ENCODE results near the gene SMIM26.
A peak's percentile ranks its signal among the peaks of the same experiment; 100 is the strongest.
"Not testable (repeated sequence)": the region's sequence is repeated elsewhere in the genome, so short reads cannot be mapped to it uniquely, and the experiment has no call there.

SMIM26 gene

GRCh38 chr20:18566892-18567738 is at the start of gene SMIM26:
Gene SMIM26, plus strand, starts transcription at chr20:18567432. Its CDS starts 47 bp downstream, at chr20:18567479.
- DNase-seq (ENCODE audit: low spot score): peak; percentile 86

DNA sequence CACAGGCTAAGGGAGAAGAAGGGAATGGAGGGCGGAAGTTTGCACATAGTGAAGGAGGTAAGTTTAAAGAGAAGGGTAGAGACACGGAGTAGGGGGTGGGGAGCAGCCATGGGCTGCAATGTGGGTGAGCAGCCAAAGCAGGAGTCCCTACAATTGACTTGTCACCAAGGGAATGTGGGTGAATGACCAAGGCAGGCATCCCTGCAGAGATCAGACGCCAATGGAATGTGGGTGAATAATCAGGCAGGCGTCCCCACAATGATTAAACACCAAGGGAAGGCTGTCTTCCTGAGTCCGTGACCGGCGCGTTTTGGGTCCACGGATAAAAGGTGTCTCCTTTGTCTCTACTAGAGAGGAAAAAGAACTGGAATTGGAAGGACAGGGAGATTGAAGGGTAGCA is 45.2 kb upstream of the SMIM26 start:
- DNase-seq (ENCODE audit: low spot score): not testable (repeated sequence)

- no peak for DNase-seq (ENCODE audit: low spot score)
Observed at GRCh38 chr20:18523066-18523465, 44.2 kb upstream of the SMIM26 start.

DNA sequence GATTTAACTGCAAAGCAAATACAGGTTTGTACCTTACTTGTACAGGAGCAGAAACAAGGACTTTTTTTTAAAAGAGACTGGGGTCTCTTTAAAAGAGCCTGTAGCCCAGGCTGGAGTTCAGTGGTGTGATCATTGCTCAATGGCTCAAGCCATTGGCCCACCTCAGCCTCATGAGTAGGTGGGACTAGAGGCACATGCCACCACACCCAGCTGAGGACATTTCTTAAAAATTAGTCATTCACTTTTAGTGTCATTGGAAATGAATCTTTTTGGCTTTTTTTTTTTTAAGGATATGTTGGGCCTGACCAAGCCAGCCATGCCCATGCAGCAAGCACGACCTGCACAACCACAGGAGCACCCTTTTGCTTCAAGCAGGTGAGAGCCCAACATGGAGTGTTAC is 42.6 kb upstream of the SMIM26 start:
- no peak for DNase-seq (ENCODE audit: low spot score)

DNA sequence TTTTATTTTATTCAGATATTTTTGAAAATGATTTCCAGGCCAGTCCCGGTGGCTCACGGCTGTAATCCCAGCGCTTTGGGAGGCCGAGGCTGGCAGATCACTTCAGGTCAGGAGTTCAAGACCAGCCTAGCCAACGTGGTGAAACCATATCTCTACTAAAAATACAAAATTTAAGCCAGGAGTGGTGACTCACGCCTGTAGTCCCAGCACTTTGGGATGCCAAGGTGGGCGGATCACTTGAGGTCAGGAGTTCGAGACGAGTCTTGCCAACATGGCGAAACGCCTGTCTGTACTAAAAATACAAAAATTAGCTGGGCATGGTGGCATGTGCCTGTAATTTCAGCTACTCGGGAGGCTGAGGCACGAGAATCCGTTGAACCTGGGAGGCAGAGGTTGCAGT is 40.5 kb upstream of the SMIM26 start:
- DNase-seq (ENCODE audit: low spot score): not testable (repeated sequence)

DNA sequence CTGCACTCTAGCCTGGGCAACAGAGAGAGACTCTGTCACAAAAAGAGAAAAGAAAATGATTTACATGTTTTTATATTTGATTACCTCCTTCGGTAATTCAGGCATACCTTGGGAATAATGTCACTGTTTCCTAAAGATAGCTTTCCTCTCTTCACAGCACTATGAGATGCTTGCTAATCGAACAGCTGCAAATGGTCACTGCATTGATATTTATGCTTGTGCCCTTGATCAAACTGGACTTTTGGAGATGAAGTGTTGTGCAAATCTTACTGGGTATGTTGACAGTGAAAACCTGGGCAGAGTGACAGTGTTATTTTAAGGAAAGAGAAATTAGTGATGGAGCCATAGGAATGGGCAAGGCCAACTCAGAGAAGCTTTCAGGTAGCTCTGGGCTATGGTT is 39.9 kb upstream of the SMIM26 start:
- DNase-seq (ENCODE audit: low spot score): no peak

DNA sequence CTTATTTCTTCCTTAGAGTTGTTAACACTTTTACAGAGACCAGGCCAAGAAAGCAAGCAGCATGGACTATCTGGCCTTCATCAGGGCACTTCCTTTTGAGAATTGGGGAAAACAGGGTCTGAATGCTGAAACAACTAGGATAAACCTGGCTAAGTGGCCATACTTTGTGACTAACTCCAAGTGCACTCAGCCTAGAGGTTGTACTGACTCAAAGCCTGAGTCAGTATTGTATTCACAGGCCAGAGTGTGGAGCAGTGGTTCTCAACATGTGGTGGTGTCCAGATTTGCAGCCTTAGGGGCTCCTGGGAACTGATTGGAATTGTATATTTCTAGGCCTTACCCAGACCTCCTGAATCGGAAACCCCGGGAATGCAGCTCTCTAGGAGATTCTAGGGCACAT is 39.4 kb upstream of the SMIM26 start:
- DNase-seq (ENCODE audit: low spot score): no peak

DNA sequence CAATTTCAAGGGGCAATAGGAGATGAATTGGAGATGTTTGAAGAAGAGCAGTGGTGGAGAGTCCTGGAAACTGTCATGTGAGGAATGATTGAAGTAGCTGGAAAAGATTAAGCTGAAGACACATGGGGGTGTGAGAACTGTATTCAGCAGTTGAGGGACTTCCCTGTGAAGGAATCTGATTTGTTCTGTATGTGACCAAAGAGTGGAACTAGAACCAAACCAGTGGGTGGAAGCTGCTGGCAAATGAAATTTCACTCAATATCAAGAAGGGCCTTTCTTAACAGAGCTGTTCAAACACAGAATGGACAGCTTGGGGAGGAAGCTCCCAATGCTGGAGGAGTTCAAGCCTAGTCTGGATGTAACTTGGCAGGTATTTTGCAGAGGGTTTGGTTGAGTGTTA is 38.2 kb upstream of the SMIM26 start:
- DNase-seq (ENCODE audit: low spot score): no peak

- no peak for DNase-seq (ENCODE audit: low spot score)
Observed at GRCh38 chr20:18532626-18533025, 34.6 kb upstream of the SMIM26 start.

- DNase-seq (ENCODE audit: low spot score): no peak
Observed at GRCh38 chr20:18533491-18533890, 33.7 kb upstream of the SMIM26 start.

- DNase-seq (ENCODE audit: low spot score): no peak
Observed at GRCh38 chr20:18533978-18534644, 33.1 kb upstream of the SMIM26 start.

DNA sequence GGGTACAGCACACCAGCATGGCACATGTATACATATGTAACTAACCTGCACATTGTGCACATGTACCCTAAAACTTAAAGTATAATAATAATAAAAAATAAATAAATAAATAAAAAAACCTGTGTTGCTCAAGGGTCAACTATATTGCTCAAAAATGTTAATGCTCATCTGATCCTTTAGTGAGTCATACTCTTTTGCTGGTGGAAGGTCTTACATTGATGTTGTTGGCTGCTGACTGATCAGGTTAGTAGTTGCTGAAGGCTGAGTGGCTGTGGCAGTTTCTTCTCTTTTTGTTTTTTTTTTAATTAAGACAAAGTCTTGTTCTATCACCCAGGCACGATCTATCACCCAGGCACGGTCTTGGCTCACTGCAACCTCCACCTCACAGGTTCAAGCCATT is 29.6 kb upstream of the SMIM26 start:
- no peak for DNase-seq (ENCODE audit: low spot score)

DNA sequence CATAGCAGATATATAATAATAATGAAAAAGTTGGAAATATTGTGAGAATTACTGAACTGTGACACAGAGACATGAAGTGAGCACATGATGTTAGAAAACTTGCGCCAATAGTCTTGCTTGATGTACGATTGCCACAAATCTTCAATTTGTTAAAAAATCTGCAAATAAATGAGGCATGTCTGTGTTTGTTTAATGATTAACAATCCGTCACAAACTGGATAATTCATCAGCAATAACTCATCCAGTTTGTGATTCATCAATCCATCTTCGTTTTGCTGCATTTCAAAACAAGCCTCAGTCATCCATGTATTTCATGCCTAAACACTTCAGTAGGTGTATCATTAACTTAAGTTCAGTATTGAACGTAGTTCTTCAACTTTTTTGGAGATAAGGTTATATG is 25.5 kb upstream of the SMIM26 start:
- no peak for DNase-seq (ENCODE audit: low spot score)

- no peak for DNase-seq (ENCODE audit: low spot score)
Observed at GRCh38 chr20:18543216-18543615, 24.0 kb upstream of the SMIM26 start.

DNA sequence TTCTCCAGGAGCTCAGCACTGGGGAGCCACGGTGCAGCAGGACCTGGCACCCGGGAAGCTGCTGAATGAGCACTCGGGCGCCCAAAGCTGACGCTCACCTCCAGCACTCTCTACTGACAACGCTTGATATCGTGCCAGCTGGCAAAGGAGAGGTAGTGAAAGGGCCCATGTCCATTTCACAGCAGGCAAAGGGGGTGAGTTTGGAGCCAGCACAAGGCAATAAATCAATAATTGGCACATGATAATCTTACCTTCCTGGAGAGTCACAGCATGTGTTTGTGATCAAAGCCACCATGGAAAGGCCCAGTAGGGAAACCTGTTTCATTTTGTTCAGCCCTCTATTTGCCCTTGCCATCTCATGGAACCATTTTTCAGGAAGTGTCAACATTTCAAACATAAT is 23.3 kb upstream of the SMIM26 start:
- no peak for DNase-seq (ENCODE audit: low spot score)

DNA sequence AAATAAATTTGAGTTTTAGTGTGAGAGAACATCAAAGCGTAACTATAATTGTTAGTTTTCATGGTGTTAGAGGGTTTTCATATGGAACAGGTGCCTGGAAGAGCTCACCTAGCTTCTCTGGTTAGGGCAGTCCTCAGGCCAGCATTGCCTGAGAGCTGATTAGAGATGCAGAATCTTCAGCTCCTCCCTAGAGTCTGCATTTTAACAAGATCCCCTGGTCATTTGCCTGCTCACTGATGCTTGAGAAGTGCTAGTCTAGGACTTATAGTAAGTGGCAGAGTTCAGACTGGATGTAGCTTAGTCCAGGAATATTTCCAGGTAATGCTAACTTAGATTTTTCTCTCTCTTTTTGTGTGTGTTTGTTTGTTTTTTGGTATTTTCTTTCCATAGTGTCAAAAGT is 21.7 kb upstream of the SMIM26 start:
- DNase-seq (ENCODE audit: low spot score): no peak

- no peak for DNase-seq (ENCODE audit: low spot score)
Observed at GRCh38 chr20:18548465-18548864, 18.8 kb upstream of the SMIM26 start.

- DNase-seq (ENCODE audit: low spot score): no peak
Observed at GRCh38 chr20:18553746-18554145, 13.5 kb upstream of the SMIM26 start.

DNA sequence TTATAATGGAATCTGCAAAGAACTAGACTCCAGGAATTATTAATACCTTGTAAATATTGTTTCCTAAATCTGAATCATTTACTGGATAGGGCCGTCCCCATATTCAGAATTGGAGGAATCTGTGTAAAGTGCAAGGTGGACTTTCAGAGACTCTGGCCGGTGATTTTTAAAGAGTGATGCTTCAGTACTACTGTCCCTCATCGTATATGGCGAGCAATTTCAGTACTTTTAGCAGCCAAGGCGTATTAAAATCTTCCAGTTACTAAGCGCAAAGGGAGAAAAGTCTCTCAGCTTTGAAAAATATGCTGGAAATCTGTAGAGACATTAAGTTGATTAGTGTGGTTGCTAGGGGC is 483 bp downstream of the SMIM26 start:
- no peak for DNase-seq (ENCODE audit: low spot score)

DNA sequence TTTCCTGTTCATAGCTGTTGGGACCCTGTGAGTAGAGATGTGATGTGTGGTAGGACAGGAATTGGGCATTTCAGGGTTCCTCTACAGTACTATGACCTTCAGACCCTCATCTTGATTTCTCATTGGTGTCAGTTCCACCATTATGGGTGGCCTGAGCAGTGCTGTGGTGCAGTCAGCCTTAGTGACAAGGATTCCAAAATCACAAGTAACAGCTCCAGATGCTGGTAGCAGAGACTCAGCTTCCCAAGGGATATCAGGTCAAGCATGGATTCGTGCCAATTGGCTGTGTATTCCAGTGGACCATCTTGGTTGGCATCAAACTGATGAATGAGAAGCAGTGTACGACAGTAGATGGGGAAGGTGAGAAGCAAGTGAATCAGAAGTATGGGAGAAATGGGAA is 3.8 kb downstream of the SMIM26 start:
- no peak for DNase-seq (ENCODE audit: low spot score)

GRCh38 chr20:18571578-18571977 is 4.3 kb downstream of the SMIM26 start:
- no peak for DNase-seq (ENCODE audit: low spot score)

GRCh38 chr20:18577942-18578341 is 10.7 kb downstream of the SMIM26 start:
- DNase-seq (ENCODE audit: low spot score): no peak

- no peak for DNase-seq (ENCODE audit: low spot score)
Observed at GRCh38 chr20:18578581-18578980, 11.3 kb downstream of the SMIM26 start.

DNA sequence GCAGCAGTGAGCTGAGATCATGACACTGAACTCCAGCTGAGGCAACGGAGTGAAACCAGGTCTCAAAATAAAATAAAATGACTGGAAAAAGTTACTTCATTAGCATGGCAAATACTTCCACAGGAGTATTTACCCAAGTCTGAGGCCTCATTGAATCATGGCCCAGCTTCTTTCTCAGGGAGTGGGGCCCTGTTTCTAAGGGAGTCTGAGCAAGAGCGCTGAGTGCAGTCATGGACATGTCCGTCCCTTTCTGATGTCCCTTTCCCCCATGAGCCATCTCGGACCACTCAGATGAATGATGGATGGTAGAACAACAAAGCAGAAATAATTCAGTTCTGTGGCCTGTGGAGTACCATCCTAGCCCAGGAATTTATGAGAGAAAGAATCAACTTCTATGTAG is 12.8 kb downstream of the SMIM26 start:
- no peak for DNase-seq (ENCODE audit: low spot score)
